Mucosa of gallbladder (tissue), 1 donor: ENCODE results near the gene DEFB113. TPM values are rescaled to one million over a fixed set of nuclear protein-coding genes. Genes with fewer than 3 reads are reported as not detected.

Experiments used
- DNase-seq: peaks from one replicate; pipeline ENCODE4 v3.0.0-alpha.2; 2020; ENCODE audit warnings: low spot score
- total RNA-seq: library from RNA; stranded (reverse); gene quantifications from one replicate; pipeline ENCODE4 v1.2.1, GENCODE V29; 2021
- donor health status: DM: no; HTN: no; CAD: no.

DEFB113 gene
- total RNA-seq, 1 donor from 2014 or later, result not detected

DNA sequence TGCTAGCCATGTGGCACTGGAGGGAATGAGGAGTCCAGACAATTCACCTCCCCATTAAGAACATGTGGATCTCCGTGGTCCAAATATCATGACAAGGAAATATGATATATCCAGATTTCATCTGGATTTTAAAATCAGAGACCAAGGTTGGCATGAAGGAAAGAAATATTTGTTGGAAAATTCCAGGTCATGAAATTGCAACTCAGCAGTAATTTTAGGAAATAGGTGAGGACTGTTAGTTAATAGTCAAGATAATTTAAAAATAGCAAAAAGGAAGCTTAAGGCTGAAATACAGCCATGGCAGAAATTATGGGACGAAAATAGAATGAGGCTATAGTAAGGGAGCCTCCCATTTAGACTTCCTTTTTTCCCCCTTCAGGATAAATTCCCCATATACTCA lies 32.4 kb downstream of the DEFB113 start:
- no peak for DNase-seq

DNA sequence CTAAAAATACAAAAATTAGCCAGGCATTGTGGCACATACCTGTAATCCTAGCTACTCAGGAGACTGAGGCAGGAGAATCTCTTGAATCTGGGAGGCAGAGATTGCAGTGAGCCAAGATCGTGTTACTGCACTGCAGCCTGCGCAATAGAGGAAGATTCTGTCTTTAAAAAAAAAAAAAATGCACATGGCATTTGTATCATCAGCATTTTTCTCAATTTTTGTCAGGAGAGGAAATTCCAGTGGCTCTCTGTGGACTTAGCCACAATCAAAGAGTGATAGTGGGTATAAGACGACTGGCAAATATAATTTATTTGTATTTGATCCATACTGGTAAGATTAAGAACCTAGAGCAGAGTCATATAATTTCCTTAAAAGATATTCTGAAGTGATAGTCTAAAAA lies 34.0 kb downstream of the DEFB113 start:
- DNase-seq, result no peak

DNA sequence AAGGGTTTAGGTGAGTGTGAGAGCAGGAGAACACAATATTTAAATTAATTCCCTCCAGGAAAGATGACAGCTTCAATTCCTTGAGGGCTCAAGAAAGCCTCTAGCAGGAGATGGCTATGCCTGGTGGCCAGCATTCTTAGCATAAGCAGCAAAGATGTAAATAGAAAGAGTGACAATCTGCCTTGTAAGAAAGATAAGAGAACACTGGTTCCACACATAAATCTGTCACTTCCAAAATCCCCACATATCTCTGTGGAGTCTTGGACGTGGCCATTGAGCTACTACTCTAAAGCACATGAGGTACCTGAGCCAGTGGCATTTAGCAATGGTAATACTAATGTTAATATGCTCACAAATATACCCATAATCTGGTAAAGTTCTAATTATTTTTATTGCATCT lies 34.7 kb downstream of the DEFB113 start:
- DNase-seq, result no peak

DNA sequence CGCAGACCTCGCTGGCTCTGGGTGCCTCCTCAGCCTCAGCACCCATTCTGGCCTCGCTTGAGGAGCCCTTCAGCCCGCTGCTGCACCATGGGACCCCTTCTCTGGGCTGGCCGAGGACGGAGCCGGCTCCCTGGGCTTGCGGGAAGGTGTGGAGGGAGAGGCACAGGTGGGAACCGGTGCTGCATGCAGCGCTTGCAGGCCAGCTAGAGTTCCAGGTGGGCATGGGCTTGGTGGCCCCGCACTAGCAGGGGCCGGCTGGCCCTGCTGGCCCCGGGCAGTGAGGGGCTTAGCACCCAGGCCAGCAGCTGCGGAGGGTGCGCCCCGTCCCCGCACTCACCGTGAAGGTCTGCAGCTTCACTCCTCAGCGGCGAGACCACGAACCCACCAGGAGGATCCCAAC lies 35.9 kb downstream of the DEFB113 start:
- no peak for DNase-seq

DNA sequence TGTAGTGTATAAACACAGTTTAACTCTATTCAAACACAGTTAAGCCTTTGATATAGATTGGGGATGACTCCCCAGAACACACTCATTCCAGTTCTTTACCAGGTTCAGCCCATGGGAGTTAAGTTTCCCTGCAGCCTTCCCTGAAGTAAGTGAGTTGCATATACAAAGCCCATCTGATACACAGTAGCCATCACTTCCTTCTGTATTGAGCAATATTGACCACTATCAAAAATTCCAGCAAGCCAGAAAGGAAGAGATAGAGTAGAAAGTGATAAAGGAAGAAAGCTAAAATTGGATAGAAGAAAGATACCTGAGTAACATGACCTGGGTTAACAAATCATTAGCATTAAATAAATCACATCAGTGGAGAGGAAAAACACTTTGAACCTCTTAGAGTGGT lies 40.1 kb downstream of the DEFB113 start:
- DNase-seq, result no peak

DNA sequence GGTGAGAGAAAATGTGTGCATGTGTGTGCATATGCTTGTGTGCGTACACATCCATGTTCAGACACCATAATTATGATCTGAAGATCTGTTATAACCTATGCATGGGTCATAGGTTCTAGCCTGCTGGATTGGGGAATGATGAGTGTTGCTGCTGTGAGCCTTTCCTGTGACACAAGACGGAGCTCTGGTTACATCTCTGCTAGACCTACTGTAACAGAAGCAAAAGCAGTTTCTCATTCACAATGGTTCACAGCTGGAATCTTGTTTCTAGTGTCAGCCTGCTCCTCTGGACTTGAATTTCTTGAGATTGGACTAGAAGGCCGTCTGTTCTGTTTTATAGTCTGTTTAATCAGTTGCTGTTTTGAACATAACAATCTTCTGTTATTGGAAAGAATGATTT lies 45.6 kb downstream of the DEFB113 start:
- DNase-seq, result no peak

DNA sequence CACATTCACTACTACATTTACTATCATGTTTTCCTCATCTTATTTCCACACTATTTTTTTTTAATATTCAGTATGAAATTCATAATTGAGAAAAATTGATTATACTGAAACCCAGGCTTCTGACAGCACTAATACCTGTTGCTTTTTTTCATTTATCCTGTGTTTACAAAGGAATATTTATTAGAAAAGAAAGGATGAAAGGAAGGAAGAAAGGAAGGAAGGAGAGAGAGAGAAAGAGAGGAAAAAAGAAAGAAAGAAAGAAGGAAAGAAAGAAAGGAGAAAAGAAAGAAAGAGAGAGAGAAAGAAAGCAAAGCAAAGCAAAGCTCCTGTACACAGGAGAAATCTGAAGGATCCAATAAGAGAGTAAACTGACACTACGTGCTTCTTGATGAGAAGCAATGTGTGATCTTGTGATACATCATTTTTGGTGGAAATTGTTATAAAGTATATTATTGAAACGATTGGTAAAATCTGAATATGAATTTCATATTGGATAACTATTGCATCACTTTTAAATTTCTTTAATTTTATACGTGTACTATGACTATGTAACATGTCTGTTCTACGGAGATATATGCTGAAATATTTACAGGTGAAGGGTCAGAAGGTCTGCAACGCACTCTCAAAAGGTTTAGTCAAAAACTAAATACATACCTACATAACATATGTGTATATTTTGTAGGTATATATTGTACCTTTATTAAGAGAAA lies 49.3 kb downstream of the DEFB113 start:
- DNase-seq, result no peak

DNA sequence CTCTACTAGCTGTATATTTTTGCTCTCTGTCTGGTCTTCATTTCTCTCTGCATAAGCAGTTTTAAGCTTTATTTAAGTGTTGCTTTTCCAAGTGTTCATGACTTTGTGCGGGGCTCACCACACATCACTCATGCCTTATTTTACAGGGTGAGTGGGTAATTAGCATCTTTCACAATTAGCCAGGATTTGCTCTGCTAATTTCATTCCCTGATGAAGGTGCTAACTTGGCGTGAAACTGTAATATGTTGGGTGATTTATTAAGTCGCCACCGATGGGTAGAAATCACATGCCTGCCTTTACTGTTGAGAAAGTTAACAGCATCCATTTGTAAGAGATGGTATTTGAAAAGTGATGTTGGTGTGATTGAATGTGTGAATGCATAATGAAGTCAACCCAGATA lies 50.2 kb downstream of the DEFB113 start:
- no peak for DNase-seq

DNA sequence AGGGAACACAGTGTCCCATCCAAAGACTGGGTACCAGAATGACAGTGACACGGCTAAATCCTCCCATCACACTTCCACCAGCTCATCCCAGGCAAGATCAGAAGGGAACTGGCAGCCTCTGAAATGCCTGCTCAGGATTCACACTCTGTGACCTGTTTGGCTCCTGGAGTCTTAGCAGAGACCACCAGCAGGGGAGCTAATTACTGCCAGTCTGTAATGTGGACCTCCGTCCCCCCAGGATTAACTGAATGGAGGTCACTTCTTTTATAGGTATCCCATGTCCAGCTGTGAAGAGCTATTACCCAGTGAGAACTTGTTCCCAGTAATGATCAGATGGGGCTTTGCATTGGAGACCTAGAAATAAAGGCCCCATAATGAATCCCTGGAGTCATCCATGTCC lies 50.6 kb downstream of the DEFB113 start:
- no peak for DNase-seq

Other genes with a start within 250 kb of the DEFB113 start
- 7.5 TPM for gene CRISP3, start 225.2 kb downstream of the DEFB113 start, total RNA-seq
- not detected for gene PGK2, start 182.3 kb downstream of the DEFB113 start, total RNA-seq
- gene CRISP1, start 103.1 kb downstream of the DEFB113 start, total RNA-seq, result not detected
- not detected for gene DEFB114, start 5.5 kb downstream of the DEFB113 start, total RNA-seq
- gene DEFB110, start 52.4 kb upstream of the DEFB113 start, total RNA-seq, result not detected
- gene DEFB112, start 80.3 kb upstream of the DEFB113 start, total RNA-seq, result not detected